ENCODE data around the gene BAIAP2L1.

Gene BAIAP2L1

DNA sequence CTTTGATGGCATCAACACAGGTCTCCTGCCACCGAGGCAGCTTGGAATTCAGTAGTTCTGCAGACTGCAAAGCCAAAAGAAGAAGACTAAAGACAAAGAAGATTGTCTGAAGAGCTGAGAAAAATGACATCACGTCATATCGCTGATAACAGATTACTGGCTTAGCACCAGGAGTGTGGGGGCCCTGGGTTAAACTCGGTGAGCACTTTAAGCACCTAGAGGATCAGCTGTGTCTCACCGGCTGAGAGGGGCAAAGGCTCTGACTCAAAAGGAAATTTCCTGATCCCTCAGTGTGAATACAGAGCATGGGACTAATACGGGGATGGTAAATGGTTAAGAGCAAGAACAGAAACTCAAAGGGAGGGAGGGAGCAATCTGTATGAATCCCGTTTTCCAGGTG, 88.7 kb downstream of the BAIAP2L1 start:
- TF ChIP-seq, protein P1, sequence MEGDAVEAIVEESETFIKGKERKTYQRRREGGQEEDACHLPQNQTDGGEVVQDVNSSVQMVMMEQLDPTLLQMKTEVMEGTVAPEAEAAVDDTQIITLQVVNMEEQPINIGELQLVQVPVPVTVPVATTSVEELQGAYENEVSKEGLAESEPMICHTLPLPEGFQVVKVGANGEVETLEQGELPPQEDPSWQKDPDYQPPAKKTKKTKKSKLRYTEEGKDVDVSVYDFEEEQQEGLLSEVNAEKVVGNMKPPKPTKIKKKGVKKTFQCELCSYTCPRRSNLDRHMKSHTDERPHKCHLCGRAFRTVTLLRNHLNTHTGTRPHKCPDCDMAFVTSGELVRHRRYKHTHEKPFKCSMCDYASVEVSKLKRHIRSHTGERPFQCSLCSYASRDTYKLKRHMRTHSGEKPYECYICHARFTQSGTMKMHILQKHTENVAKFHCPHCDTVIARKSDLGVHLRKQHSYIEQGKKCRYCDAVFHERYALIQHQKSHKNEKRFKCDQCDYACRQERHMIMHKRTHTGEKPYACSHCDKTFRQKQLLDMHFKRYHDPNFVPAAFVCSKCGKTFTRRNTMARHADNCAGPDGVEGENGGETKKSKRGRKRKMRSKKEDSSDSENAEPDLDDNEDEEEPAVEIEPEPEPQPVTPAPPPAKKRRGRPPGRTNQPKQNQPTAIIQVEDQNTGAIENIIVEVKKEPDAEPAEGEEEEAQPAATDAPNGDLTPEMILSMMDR (IDR thresholded peaks at IDR 0.05; ENCODE audit: insufficient read depth, low read depth, low read length, missing control alignments): no peak
- H3K4me3 ChIP-seq (ENCODE audit: low read depth, low read length): no peak overlapping the region
- no peak for DNase-seq (ENCODE audit: low read depth)

DNA sequence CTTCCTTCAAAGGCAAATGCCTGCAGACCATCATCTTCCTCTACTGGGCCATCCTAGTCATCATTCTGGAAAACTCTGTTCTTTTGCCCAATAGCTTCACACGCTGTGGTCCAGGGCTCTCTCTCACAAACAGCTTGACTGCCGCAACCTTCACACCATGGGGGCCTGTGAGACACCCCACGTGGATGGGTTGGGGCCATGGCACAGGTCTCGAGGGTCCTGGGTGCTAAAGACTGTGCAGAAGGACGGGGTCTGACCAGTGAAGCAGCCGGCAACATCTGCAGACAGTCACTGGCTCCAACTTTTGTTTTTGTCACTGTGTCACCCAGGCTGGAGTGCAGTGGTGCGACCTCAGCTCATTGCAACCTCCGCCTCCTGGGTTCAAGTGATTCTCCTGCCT, 91.3 kb downstream of the BAIAP2L1 start:
- TF ChIP-seq, protein P1 (IDR thresholded peaks at IDR 0.05; ENCODE audit: insufficient read depth, low read depth, low read length, missing control alignments): no peak
- DNase-seq (ENCODE audit: low read depth): no peak
- H3K4me3 ChIP-seq (ENCODE audit: low read depth, low read length): no peak overlapping the region

DNA sequence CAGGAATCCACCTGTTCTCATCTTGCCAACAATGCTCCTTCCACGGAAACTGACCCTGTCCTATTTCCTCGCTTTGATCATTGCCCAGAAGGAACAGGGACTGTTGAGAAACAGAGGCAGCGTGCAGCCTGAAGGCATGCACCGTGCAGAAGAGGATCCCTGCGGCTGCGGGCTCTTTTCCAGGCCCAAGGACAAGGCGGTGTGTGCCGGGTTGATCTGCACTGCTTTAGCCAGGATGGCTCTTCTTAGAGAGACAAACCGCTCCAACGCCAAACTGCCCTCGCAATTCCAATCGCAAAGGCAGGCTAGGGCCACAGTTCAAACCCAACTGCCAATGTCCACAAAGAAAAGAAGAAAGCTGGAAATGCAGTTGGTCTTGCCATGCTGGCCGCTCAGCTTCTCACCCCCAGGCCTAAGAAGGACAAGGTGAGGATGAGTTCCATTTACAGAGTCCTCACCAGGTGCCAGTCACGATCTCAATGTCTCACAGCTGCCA, 92.9 kb downstream of the BAIAP2L1 start:
- TF ChIP-seq, protein P1 (IDR thresholded peaks at IDR 0.05; ENCODE audit: insufficient read depth, low read depth, low read length, missing control alignments): no peak
- DNase-seq (ENCODE audit: low read depth): no peak
- H3K4me3 ChIP-seq (ENCODE audit: low read depth, low read length): no peak overlapping the region

DNA sequence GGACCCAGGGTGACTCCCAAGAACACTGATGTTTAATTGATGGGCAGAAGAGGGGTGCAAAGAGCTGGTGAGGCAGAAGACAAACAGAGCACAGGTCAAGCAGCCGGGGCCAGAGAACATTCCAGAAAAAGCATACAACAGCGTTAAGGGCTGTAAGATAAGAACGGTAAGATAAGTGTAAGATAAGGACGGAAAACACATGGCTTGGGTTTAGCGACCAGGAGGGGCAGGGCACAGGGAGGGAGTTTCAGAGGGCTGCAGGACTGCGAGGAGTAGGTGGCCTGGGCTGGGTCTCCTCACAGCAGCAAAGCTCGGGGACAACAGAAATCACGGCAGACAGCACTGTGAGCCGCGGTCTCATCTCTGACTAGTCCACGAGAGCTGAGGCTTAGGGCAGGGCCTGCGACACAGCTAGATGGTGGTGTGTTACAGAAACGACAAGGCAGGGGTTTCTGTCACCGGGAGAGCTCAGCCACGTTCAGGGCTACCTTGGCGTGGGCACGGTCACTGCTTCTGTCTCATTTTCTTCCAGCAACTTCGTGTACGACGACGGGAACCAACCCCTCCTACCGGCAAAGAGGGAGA, 94.8 kb downstream of the BAIAP2L1 start:
- TF ChIP-seq, protein P1 (IDR thresholded peaks at IDR 0.05; ENCODE audit: insufficient read depth, low read depth, low read length, missing control alignments): no peak
- H3K4me3 ChIP-seq (ENCODE audit: low read depth, low read length): no peak overlapping the region
- no peak for DNase-seq (ENCODE audit: low read depth)

DNA sequence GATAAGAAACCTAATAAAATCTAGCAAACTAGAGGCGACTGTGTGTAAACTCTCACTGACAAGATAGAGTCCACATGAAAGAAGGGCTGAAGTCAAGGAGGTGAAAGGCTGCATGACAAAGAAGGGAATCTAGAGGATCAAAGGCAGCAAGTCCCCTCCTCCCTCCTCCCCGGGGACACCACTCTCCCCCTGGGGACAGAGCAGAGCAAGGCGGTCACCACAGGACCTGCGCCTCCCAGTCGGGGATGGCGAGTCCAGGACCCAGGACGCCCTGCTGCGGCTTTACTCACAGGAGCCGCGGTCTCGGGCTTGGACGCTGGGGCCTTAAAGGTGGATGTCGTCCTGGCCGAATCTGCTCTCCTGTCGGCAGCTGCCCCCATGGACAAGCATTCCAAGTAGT, 97.0 kb downstream of the BAIAP2L1 start:
- H3K4me3 ChIP-seq (ENCODE audit: low read depth, low read length): no peak overlapping the region
- TF ChIP-seq, protein P1 (IDR thresholded peaks at IDR 0.05; ENCODE audit: insufficient read depth, low read depth, low read length, missing control alignments): no peak
- DNase-seq (ENCODE audit: low read depth): no peak

DNA sequence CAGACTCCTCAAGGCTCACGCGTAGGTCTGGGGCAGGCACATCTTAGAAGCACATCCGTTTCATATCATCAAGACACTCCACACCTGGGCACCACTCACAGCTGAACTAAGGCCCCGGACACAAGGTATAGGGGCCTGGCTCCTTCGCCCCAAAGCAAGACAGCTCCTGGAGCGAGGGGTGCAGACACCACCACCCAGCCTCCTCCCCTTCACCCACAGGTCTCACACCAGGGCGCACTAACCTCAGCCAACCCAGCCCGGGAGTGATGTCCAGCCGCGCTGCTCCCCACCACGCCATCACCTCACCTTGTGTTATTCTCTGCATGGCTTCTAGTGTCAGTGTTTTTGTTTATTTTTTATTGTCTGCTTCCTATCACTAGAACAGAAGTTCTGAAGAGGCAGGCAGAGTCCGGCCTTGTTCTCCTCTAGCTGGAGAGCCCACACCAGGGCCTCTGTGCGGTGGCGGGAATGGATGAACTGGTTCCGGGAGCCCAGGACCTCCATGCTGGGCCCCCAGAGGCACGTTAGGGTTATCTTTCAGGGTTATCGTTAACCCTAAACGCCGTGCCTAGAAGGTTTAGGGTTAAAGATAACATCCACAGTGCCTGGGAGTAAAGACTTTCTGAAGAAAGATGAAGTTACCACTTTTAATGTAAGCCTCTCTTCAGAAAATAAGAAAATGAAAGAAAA, 97.6 kb downstream of the BAIAP2L1 start:
- no peak overlapping the region for H3K4me3 ChIP-seq (ENCODE audit: low read depth, low read length)
- DNase-seq (ENCODE audit: low read depth): no peak
- TF ChIP-seq, protein P1 (IDR thresholded peaks at IDR 0.05; ENCODE audit: insufficient read depth, low read depth, low read length, missing control alignments): no peak
